Loucy (cell line): ENCODE results near the gene PRKCE.

ENCODE experiments used
- H2AFZ ChIP-seq: fragments of 200-600 bp; sonication (generic); 2 replicates; pipeline ENCODE4 v1.6.0; 2016; ENCODE audit warnings: antibody characterized with exemption, mild to moderate bottlenecking, low read length, moderate library complexity
- H3F3A ChIP-seq: fragments of 200-600 bp; 2 replicates; pipeline ENCODE4 v1.6.0; 2016; ENCODE audit warnings: antibody characterized with exemption, low read depth, mild to moderate bottlenecking
- H3K27me3 ChIP-seq: fragments of 200-600 bp; sonication (generic); 2 replicates; pipeline ENCODE4 v1.6.1; 2014; ENCODE audit warnings: low read length, mild to moderate bottlenecking; ENCODE audit not compliant: insufficient read depth, poor library complexity, severe bottlenecking
- H3K36me3 ChIP-seq: fragments of 200-600 bp; sonication (generic); 2 replicates; pipeline ENCODE4 v1.6.1; 2016; ENCODE audit warnings: low read length; ENCODE audit not compliant: insufficient read depth
- H3K4me1 ChIP-seq: fragments of 200-600 bp; sonication (generic); 2 replicates; pipeline ENCODE4 v1.5.1; 2014; ENCODE audit warnings: low read length, mild to moderate bottlenecking; ENCODE audit not compliant: insufficient read depth, poor library complexity, severe bottlenecking
- H3K4me2 ChIP-seq: fragments of 200-600 bp; sonication (generic); 2 replicates; pipeline ENCODE4 v1.6.0; 2014; ENCODE audit warnings: antibody characterized with exemption, low read length, low read depth, mild to moderate bottlenecking; ENCODE audit not compliant: poor library complexity, severe bottlenecking
- H3K4me3 ChIP-seq: fragments of 200-600 bp; sonication (generic); 2 replicates; pipeline ENCODE4 v1.5.1; 2014; ENCODE audit warnings: low read length, mild to moderate bottlenecking, mixed read lengths; ENCODE audit not compliant: poor library complexity, severe bottlenecking
- H3K79me2 ChIP-seq: fragments of 200-600 bp; sonication (generic); 2 replicates; pipeline ENCODE4 v1.6.1; 2014; ENCODE audit warnings: low read length; ENCODE audit not compliant: insufficient read depth
- H3K9ac ChIP-seq: fragments of 200-600 bp; sonication (generic); 2 replicates; pipeline ENCODE4 v1.6.0; 2014; ENCODE audit warnings: mild to moderate bottlenecking, low read depth, low read length, moderate library complexity; ENCODE audit not compliant: poor library complexity, severe bottlenecking
- H3K9me2 ChIP-seq: fragments of 200-600 bp; sonication (generic); replicated peaks from 2 replicates; pipeline ENCODE4 v1.6.1; 2016; ENCODE audit warnings: low read depth, low read length, mixed read lengths
- H3K9me3 ChIP-seq: fragments of 200-600 bp; sonication (generic); 2 replicates; pipeline ENCODE4 v1.6.1; 2014; ENCODE audit warnings: mild to moderate bottlenecking, antibody characterized with exemption, low read length, low read depth; ENCODE audit not compliant: insufficient read depth
- H4K20me1 ChIP-seq: fragments of 200-600 bp; sonication (generic); 2 replicates; pipeline ENCODE4 v1.6.0; 2014; ENCODE audit warnings: antibody characterized with exemption, low read length, mild to moderate bottlenecking; ENCODE audit not compliant: insufficient read depth, poor library complexity, severe bottlenecking
- EZH2phosphoT487 ChIP-seq: fragments of 200-600 bp; IDR thresholded peaks from 2 replicates; pipeline ENCODE4 v1.6.1; 2018; ENCODE audit warnings: antibody characterized with exemption, mild to moderate bottlenecking, moderate library complexity, borderline replicate concordance
- TF ChIP-seq, protein P1 (sequence below): fragments of 200-600 bp; sonication (generic); conservative IDR thresholded peaks from 2 replicates; pipeline ENCODE4 v1.5.1; 2014; ENCODE audit warnings: mild to moderate bottlenecking, antibody characterized with exemption, low read length

The PRKCE gene

DNA sequence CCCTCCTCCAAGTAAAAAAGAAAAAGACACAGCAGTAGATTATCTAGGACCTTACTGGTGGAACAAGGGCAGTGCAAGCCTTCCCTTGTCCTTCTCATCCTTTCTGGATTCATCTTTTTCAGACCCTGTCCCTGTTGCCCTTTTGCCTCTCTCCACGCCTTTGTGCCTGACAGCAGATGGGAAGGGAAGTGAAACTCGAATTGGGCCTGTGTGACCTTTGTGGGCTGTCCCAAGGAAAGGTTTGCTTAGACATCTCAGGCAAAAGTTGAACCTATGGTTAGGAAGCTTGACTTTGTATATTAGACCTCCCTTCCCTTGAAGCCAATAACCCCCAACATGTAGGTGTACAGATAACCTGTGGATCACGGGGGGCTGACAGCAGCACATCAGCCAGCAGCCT is 185.3 kb downstream of the PRKCE start:
- no peak overlapping the region for H3K4me2 ChIP-seq
- H3K4me1 ChIP-seq, result peaks cover 62% of the 10 kb centered on the region
- H2AFZ ChIP-seq, result no peak overlapping the region
- H3K79me2 ChIP-seq, result peaks cover 72% of the 10 kb centered on the region
- H4K20me1 ChIP-seq, result no peaks in the 10 kb centered on the region
- H3K27me3 ChIP-seq, result no peaks in the 10 kb centered on the region
- no peak for TF ChIP-seq EZH2phosphoT487
- TF ChIP-seq, protein P1, sequence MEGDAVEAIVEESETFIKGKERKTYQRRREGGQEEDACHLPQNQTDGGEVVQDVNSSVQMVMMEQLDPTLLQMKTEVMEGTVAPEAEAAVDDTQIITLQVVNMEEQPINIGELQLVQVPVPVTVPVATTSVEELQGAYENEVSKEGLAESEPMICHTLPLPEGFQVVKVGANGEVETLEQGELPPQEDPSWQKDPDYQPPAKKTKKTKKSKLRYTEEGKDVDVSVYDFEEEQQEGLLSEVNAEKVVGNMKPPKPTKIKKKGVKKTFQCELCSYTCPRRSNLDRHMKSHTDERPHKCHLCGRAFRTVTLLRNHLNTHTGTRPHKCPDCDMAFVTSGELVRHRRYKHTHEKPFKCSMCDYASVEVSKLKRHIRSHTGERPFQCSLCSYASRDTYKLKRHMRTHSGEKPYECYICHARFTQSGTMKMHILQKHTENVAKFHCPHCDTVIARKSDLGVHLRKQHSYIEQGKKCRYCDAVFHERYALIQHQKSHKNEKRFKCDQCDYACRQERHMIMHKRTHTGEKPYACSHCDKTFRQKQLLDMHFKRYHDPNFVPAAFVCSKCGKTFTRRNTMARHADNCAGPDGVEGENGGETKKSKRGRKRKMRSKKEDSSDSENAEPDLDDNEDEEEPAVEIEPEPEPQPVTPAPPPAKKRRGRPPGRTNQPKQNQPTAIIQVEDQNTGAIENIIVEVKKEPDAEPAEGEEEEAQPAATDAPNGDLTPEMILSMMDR, result no peak
- no peaks in the 10 kb centered on the region for H3K9me2 ChIP-seq
- H3K4me3 ChIP-seq, result no peak overlapping the region
- no peaks in the 10 kb centered on the region for H3K9me3 ChIP-seq
- H3K36me3 ChIP-seq, result no peaks in the 10 kb centered on the region
- H3F3A ChIP-seq, result no peaks in the 10 kb centered on the region
- peak overlapping the region; percentile 23 for H3K9ac ChIP-seq

DNA sequence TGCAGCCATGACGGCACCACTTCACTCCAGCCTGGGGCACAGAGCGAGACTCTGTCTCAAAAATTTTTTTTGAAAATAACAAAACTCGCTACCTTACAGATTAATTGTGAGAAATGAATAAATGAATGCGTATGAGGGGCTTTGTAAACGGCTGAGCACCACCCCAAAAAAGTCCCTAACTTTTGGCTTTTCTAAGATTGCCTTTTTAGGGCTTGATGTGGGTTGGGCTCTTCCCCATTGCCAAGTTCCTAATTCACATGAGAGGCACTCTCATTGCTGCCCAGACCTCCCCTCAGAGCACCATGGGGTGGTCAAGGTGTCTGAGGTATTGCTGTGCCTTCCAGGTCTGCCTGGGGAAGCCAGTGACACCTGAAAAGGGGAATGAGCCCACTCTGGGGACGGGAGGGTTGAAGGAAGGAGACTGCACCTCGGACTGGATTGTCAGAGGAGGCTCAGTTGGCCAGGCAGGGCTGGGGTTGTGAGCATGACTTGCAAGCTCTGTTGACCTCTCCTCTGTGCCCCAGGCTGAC is 186.4 kb downstream of the PRKCE start:
- H3K79me2 ChIP-seq, result peaks cover 71% of the 10 kb centered on the region
- H4K20me1 ChIP-seq, result no peaks in the 10 kb centered on the region
- no peak overlapping the region for H3K4me2 ChIP-seq
- H3K9me2 ChIP-seq, result no peaks in the 10 kb centered on the region
- H3K4me3 ChIP-seq, result no peak overlapping the region
- H3F3A ChIP-seq, result peaks cover 4% of the 10 kb centered on the region; the same call in 1 of the 2 replicates
- no peak overlapping the region for H3K9ac ChIP-seq
- H3K27me3 ChIP-seq, result no peaks in the 10 kb centered on the region
- no peaks in the 10 kb centered on the region for H3K36me3 ChIP-seq
- no peaks in the 10 kb centered on the region for H3K9me3 ChIP-seq
- H3K4me1 ChIP-seq, result peaks cover 73% of the 10 kb centered on the region
- no peak overlapping the region for H2AFZ ChIP-seq
- no peak for TF ChIP-seq EZH2phosphoT487
- TF ChIP-seq, protein P1, result no peak

DNA sequence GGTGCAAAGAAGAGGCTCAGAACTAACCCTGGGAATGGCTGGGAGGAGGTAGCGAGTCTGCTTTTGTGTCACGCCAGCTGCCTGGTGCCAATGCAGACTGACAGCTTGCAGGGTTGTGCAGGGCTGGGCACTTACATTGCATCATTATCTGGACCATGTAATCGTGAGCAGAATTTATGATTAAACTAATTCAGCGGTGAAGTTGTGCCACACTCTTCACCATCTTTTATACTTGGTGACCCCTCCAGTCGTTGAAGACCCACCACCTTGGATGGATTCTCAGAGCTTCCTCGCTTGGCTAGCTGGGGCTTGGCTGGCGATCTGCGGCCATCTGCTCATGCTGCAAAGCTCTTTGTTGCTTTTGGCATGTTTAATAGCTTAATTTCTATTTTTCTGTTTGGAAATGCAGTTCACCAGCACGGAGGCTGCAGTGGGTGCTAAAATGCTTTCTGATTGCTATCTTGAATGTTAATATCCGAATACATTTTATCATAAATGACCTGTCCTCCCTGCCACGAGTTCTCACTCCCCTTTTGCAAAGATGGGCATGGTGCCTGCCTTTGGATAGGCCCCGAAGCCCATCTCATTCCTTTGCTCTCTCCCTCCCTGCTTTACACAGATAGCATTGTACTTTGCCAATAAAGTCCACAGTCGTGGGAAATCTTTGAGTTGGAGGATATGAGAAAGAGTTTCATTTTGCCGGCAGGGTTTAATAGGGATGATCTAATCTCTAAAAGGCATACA is 188.2 kb downstream of the PRKCE start:
- peaks cover 64% of the 10 kb centered on the region for H3K79me2 ChIP-seq

More for the DNA sequence above, 188.2 kb downstream of the PRKCE start:
- TF ChIP-seq, protein P1, result no peak
- TF ChIP-seq EZH2phosphoT487, result no peak
- Histone ChIP-seq H3K9ac (peak overlapping the region; percentile 91), H3K9me2 (no peaks in the 10 kb centered on the region), H3K36me3 (no peaks in the 10 kb centered on the region), H3K4me3 (no peak overlapping the region), H4K20me1 (no peaks in the 10 kb centered on the region), H3F3A (peaks cover 22% of the 10 kb centered on the region), H2AFZ (no peak overlapping the region), H3K4me1 (peaks cover 74% of the 10 kb centered on the region), H3K9me3 (no peaks in the 10 kb centered on the region), H3K4me2 (peak overlapping the region; percentile 79), H3K27me3 (no peaks in the 10 kb centered on the region)
